ENCODE data around the gene KRT2.

DNA sequence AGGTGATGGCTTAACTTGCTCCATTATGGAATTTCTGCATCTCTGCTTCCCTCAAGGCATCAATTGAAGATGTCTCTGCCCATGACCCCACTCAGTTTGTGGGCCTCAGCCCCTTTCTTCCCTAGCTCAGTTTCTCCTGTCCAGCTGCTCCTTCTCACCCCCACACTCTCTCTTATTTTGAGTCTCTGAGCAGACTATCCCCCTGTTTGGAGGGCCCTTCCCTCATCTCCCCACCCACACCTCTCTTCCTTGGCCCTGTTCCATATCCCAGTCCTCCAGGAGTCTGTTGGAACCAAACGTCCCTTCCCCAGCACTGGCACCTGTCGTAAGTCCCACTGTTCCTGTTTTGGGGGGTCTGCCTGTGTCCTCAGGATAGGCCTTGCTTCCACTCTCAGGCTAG, 36.5 kb upstream of the KRT2 start:
- TF ChIP-seq POLR2A (IDR thresholded peaks at IDR 0.05) = no peak
- TF ChIP-seq, protein P1, sequence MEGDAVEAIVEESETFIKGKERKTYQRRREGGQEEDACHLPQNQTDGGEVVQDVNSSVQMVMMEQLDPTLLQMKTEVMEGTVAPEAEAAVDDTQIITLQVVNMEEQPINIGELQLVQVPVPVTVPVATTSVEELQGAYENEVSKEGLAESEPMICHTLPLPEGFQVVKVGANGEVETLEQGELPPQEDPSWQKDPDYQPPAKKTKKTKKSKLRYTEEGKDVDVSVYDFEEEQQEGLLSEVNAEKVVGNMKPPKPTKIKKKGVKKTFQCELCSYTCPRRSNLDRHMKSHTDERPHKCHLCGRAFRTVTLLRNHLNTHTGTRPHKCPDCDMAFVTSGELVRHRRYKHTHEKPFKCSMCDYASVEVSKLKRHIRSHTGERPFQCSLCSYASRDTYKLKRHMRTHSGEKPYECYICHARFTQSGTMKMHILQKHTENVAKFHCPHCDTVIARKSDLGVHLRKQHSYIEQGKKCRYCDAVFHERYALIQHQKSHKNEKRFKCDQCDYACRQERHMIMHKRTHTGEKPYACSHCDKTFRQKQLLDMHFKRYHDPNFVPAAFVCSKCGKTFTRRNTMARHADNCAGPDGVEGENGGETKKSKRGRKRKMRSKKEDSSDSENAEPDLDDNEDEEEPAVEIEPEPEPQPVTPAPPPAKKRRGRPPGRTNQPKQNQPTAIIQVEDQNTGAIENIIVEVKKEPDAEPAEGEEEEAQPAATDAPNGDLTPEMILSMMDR (IDR thresholded peaks at IDR 0.05) = no peak

Data from Peyer's patch (tissue), 4 donors.